ENCODE data around the gene PDE11A. TPM values are rescaled to one million over a fixed set of nuclear protein-coding genes. Genes with fewer than 3 reads are reported as not detected.

The PDE11A gene
- polyA plus RNA-seq, 3 donors: 5.5 to 7.6 (median 6.9) TPM

- no peak for DNase-seq (ENCODE audit: low read depth in 3 of 3, low spot score in 2 of 3)
Measured at GRCh38 chr2:177733322-177733855, 339.2 kb downstream of the PDE11A start.

DNA sequence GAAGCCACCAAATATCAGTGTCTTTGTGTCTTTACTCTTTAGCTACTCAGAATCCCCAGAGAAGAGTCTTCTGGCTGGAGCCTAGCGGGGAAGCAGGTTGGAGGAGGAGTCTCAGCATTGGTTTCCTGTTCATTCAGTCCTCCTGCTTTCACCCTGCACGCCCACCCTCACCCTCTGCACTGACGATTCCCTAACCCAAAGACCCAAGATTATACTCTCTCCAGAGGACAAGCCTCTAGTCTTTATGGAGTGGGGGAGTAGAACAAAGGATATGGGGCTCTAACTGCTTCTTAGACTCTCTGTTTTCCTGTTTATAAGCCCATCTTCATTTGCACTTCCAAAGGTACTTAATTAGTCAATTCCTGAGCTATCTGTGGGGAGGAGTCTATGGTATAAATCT lies 341.2 kb downstream of the PDE11A start:
- DNase-seq (ENCODE audit: low read depth in 3 of 3, low spot score in 2 of 3): no peak

- no peak for DNase-seq (ENCODE audit: low read depth in 3 of 3, low spot score in 2 of 3)
Measured at GRCh38 chr2:177730792-177731191, 341.8 kb downstream of the PDE11A start.

GRCh38 chr2:177730363-177730762 lies 342.2 kb downstream of the PDE11A start:
- DNase-seq (ENCODE audit: low read depth in 3 of 3, low spot score in 2 of 3): no peak

- no peak for DNase-seq (ENCODE audit: low read depth in 3 of 3, low spot score in 2 of 3)
Measured at GRCh38 chr2:177728920-177729319, 343.7 kb downstream of the PDE11A start.

- DNase-seq (ENCODE audit: low read depth in 3 of 3, low spot score in 2 of 3): peak in 1 of 3 donors; percentile 51
Measured at GRCh38 chr2:177728399-177728765, 344.2 kb downstream of the PDE11A start.

GRCh38 chr2:177727577-177728398 lies 344.8 kb downstream of the PDE11A start:
- DNase-seq (ENCODE audit: low read depth in 3 of 3, low spot score in 2 of 3): peak in 2 of 3 donors; percentile 63 to 68

DNA sequence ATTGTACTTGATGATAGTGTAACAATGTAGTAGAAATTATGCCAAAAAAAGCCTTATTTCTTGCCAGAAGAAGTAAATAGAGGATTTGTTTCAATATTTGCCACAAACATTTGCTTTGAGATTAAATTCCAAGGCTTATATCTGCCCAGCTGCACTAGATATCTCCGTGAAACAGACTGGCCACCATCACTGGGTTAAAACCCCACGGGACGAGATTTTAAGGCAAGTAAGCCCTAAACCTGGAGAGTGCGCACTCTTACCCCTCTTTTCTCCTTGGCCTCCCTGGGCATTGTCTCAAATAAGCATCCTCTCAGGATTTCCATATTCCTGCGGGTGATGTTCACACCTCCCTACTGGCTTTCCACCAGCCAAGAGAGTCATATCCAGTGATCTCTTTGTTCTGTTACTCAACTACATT lies 345.6 kb downstream of the PDE11A start:
- no peak for DNase-seq (ENCODE audit: low read depth in 3 of 3, low spot score in 2 of 3)

DNA sequence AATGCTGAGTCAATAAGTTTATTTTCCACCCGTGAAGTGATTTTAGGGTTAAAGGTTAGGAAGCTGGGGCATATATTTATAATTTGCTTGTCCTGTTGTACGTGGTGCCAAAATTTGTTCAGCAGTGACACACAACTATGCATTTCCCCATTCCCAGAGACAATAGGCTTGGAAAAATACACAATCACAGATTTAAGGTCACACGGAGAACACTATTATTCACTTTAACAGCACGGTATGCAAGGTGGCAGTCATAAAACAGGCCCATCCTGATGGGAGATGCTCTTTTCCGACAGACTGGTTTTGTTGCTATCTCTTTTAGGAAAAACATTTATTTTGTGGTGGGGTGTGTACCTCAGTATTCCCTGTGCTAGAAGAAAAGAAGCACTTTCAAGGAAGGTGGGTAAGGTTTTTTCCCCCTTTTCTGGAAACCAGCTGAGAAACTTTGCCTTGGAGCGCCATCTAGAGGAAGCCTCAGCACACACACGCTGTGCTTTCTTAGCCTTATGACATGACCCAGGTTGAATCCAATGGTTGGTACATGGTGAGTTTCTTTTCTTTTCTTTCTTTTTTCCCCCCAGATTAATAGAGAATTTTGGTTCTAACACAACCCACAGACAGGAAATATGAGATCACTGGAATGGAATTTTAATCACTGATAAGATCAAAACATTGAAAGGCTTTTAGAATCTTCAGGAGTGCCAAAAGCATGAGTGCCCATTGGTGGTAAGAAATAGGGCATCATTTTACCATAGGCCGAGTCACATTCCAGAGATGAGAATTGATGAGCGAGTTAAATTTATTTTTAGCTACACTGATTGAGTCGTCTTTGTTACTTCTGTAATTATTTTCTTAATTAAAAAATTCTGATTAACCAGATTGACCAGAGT lies 347.9 kb downstream of the PDE11A start:
- peak in 2 of 3 donors; percentile 70 to 76 for DNase-seq (ENCODE audit: low read depth in 3 of 3, low spot score in 2 of 3)

GRCh38 chr2:177723235-177723634 lies 349.3 kb downstream of the PDE11A start:
- DNase-seq (ENCODE audit: low read depth in 3 of 3, low spot score in 2 of 3): no peak

GRCh38 chr2:177721818-177722567 lies 350.6 kb downstream of the PDE11A start:
- peak in 1 of 3 donors; percentile 49 for DNase-seq (ENCODE audit: low read depth in 3 of 3, low spot score in 2 of 3)

DNA sequence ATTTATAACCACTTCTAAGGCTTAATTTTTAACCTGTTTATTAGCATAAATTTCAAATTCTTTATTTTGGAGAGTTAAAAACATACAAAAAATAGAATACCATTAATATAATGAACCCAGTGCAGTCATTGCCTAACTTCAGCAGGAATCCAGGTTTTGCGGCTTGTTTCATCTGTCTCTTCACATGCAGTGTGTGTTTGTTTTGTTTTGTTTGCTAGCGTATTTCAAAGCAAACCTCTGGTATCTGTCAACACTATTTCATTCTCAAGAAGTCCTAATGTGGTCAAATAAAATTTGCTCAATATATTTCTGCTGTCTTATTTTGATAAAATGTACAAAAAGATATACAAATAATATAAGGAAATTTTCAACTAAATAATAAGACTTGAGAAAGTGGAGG lies 351.5 kb downstream of the PDE11A start:
- DNase-seq (ENCODE audit: low read depth in 3 of 3, low spot score in 2 of 3): no peak

DNA sequence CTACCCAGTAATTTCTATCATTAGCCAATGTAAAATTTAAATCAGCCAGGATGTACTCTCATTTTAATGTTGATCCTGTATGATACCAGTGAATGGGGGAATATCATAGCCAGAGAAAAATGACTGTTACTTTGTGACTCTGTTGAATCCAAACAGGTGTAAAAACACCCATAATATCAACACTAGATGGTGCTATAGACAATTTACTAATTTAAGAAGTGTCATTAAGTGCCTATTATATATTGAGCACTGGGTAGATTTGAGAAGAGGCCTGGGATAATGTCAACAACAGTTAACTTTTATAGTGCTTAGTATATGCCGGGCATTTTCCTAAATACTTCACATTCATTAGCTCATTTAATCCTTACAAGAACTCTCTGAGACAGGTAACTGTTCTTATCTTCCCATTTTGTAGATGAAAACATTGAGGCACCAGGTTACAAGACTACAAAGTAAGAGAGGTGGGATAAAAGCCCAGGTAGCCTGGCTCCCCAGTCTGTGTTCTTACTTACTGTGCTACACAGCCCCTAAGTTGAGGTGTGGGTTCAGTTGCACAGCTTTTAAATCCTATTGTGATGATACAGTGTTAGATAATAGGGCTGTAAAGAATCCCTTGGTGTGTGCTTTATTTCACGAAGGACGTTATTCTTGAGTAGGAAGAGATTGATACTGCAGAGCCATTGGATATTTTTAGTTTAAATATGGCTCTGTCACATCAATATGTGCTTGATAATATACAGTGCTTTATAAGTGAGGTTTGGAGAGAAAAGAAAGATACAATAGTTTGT lies 354.6 kb downstream of the PDE11A start:
- DNase-seq (ENCODE audit: low read depth in 3 of 3, low spot score in 2 of 3): no peak

DNA sequence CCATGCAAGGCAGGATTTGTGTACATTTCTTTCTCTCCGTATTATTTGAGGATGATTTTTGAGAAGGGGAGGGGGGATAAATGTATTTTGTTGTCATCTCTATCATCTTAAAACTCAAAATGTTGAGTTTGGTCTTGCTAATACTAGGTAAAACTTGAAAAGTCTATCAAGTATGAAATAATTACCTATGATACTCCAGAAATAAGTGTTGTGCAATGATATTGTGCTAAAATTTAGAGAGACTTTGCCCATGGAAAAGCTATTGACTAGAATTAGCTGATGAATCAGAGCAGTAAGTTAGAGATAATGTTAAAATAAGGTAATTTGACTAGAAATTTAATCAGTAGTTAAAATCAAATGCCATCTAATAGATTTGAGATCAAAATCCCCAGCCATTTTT lies 356.1 kb downstream of the PDE11A start:
- DNase-seq (ENCODE audit: low read depth in 3 of 3, low spot score in 2 of 3): no peak

DNA sequence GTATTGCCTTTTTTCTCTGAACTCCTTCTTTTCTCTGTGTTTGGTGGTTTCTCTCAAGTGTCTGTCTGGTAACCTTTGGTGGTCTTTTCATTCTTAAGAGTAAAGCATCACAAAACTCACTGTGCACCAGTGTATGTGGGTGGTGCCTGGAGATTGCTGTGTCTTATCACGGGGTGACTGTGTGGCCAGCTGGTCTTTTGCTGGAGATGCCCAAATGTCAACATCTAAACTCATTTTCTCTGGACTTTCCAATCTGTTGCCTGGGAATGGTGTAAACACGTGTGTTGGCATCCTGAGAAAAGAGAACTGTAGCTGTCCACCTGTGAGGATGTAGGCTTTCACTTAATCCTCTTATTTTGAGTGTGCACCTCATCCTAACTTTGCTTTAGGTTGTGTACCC lies 356.8 kb downstream of the PDE11A start:
- DNase-seq (ENCODE audit: low read depth in 3 of 3, low spot score in 2 of 3): no peak

GRCh38 chr2:177714704-177715103 lies 357.9 kb downstream of the PDE11A start:
- DNase-seq (ENCODE audit: low read depth in 3 of 3, low spot score in 2 of 3): no peak

DNA sequence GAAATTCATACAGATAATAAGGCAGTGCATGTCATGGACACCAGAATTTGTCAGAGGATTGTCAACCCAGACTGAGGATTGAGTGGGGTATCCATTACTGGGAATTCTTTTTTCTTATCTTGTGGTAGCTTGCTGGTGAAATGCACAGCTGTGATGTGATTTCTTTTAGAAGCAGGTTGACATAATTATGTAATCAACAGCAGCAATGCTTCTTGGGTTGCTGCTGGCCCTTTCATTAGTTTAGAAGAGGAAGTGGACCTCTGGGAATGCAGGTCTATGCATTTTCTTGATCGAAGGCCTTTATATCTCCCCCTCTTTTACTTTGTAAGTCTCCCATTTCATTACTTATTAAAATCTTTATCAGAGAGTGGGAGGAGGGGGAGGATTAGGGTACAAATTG lies 360.1 kb downstream of the PDE11A start:
- no peak for DNase-seq (ENCODE audit: low read depth in 3 of 3, low spot score in 2 of 3)

DNA sequence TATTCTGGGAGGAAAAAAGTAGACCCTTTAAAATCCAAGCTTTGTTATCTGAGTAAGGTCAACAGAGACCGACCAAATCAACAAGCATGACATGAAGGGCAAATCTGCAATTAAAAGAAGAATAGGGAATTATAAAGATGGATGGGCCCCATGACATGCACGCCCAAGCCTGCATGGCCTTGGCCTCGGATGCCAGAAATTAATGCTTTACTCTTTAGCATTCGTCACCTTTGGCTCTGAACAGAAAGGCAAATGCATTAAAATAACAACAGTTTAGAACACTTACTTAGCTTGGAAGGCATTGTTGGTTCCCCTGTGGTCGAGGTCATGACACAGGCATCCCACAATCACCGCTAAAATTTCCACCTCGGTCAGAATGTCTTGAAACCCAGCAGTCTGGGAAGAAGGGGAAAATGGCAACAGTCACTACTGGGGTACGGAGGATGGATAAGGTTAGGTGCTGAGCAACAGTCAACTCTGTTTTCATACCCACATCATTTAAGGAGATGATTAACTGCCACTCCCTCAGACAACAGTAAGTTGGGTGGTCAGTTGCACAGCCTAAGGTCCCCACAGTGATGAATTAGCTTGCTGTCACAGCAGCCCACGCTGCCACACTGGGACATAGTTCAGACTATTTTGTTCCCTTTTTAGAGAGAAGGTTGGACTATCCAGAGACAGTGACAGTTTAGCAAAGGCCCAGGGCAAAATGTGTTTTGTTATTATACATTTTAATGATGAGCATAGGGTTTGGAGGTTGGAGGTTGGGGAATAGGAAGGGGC lies 360.9 kb downstream of the PDE11A start:
- DNase-seq (ENCODE audit: low read depth in 3 of 3, low spot score in 2 of 3): no peak

- DNase-seq (ENCODE audit: low read depth in 3 of 3, low spot score in 2 of 3): no peak
Measured at GRCh38 chr2:177710889-177711288, 361.7 kb downstream of the PDE11A start.
